ENCODE results near the gene PREX1.
"Not testable (repeated sequence)": the region's sequence is repeated elsewhere in the genome, so short reads cannot be mapped to it uniquely, and the experiment has no call there.

Gene PREX1

GRCh38 chr20:48770700-48771442 is 56.9 kb downstream of the PREX1 start:
- DNase-seq: no peak

- peak; percentile 79 for DNase-seq
These were observed 58.5 kb downstream of the PREX1 start for GRCh38 chr20:48769069-48769983.

GRCh38 chr20:48766961-48767960 is 60.5 kb downstream of the PREX1 start:
- peak; percentile 40 for DNase-seq

GRCh38 chr20:48766205-48766604 is 61.6 kb downstream of the PREX1 start:
- DNase-seq: no peak

GRCh38 chr20:48765359-48765758 is 62.4 kb downstream of the PREX1 start:
- no peak for DNase-seq

GRCh38 chr20:48763216-48763914 is 64.4 kb downstream of the PREX1 start:
- no peak for DNase-seq

GRCh38 chr20:48761874-48762273 is 65.9 kb downstream of the PREX1 start:
- no peak for DNase-seq

GRCh38 chr20:48761023-48761785 is 66.6 kb downstream of the PREX1 start:
- peak; percentile 45 for DNase-seq

- peak; percentile 64 for DNase-seq
These were observed 67.3 kb downstream of the PREX1 start for GRCh38 chr20:48760403-48760983.

GRCh38 chr20:48759631-48760245 is 68.1 kb downstream of the PREX1 start:
- no peak for DNase-seq

GRCh38 chr20:48758206-48758820 is 69.5 kb downstream of the PREX1 start:
- DNase-seq: peak; percentile 32

- DNase-seq: not testable (repeated sequence)
These were observed 71.0 kb downstream of the PREX1 start for GRCh38 chr20:48756774-48757173.

- DNase-seq: no peak
These were observed 73.5 kb downstream of the PREX1 start for GRCh38 chr20:48754292-48754691.

- DNase-seq: no peak
These were observed 74.8 kb downstream of the PREX1 start for GRCh38 chr20:48752963-48753362.

GRCh38 chr20:48751871-48752270 is 75.9 kb downstream of the PREX1 start:
- DNase-seq: no peak

GRCh38 chr20:48750941-48751635 is 76.7 kb downstream of the PREX1 start:
- peak; percentile 47 for DNase-seq

- no peak for DNase-seq
These were observed 77.4 kb downstream of the PREX1 start for GRCh38 chr20:48750376-48750775.

GRCh38 chr20:48749437-48749836 is 78.4 kb downstream of the PREX1 start:
- DNase-seq: no peak

- DNase-seq: no peak
These were observed 79.2 kb downstream of the PREX1 start for GRCh38 chr20:48748556-48748955.
